Activated naive CD4-positive, alpha-beta T cell (primary cell): ENCODE results near the gene RPRML.
"Not testable (repeated sequence)": the region's sequence is repeated elsewhere in the genome, so short reads cannot be mapped to it uniquely, and the experiment has no call there.

Experiments used
- DNase-seq, 4 experiments: peaks; one replicate each; lab custom pipeline; 2025; lab: John Stamatoyannopoulos, UW

Gene RPRML

DNA sequence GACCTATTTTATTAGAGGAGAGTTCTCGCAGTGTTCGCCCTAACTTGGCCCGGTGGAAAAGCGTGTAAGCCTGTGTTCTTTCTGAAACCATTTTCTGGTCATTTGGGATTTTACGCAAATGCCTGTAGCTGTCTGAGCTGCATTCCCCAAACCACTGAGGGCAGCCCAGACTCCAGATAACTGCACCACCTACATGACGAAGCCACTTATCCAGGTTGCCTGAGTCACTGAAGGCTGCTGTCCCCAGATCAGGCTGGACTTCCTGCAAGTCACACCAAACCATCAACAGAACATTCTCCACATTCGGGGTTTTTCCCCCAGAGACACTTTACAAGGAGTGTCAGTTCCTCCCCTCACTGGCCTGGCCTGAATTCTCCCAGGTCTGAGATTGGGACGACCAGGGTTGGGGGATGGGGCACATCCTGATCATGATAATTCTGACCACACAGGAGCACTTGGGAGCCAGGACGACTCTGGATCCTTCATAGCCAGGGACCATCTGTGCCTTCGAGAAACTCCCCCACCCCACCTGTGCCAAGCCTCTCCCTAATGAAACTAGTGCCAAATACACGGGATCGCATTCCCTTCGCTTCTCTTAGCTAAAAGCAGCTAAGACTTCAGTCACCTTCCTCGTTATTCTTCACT, 2.3 kb downstream of the RPRML start:
- no peak for DNase-seq

DNA sequence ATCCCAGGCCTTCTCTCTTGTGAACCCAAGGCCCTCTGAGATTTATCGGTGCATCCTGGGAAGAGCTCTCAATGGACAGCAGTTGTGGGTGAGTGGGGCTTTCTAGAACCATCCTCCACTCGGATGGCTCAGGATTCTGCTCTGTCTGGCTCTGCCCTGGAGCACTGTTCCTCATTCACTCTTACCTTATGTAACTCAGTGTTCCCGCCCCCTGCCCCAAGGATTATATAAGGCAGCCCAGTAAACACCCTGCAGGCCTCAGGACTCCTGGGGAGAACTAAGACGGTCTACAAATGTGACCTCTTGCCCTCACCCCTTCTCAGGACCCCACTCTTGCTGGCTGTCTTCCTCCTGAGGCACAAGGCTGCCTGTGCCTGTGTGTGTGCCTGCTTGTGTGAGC, 3.8 kb downstream of the RPRML start:
- DNase-seq = no peak

DNA sequence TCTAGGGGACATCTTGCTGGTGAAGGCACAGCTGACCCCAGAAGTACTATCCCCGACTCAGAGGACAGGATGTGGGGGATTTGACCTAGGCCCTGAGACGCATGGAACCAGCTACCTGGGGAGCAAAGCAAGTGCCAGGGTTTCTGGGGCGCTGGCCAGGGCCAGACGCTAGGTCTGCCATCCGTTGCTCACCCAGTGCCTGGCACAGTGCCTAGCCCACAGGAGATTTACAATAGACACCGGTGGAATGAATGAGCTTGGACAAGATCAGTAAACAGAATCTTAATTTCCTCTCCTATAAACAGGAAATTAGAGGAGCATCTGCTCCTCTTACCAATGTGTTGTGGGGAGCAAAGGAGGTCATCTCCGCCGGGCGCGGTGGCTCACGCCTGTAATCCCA, 5.0 kb downstream of the RPRML start:
- no peak for DNase-seq

DNA sequence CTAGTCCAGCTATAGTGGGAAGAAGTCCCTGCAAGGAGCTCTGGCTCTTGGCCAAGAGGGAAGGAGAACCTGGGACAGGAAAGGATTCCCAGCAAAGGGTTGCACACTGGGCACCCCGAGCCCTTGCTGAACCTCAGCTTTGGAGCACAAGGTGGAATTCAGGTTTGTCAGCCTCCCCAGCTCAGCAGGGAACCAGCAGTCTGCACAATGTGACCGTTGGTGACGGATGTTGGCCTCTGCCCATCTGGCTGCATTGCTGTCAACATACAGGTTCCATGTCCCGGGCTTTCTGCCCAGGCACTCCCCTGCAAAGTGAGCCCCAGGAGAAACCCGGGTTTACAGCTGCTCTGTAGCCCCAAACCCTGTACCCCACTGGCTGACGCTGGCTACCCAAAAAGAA, 6.7 kb downstream of the RPRML start:
- DNase-seq = no peak

DNA sequence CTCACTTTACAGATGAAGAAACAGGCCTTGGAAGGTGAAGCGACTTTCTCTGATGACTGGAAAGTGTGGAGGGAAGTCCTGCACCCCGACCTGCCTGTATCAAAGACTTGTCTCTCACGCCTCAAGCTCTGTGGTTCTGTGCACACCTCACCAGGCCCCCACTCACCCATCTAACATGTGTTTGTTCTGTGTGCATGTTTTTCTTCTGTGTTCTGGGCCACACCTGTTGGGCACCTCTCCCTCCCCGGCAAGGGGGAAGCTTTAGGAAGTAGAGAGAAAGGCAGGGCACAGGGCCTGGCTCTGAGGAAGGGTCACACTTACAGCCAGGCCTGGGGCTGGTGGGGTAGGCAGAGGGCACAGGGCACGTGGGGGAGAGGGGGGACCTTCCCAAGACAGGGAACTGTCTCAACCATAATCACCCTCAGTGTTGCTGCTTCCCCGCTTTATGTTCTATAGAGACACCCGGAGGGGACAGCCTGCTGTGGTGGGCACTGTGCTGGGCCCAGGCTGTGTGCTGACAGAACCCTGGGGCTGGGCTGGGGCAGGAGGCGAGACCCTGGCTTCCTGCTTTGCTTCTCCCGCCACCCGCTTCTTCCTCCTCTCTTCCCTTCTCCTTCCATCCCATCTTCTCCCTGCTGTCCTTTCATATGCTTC, 7.3 kb downstream of the RPRML start:
- DNase-seq = no peak

DNA sequence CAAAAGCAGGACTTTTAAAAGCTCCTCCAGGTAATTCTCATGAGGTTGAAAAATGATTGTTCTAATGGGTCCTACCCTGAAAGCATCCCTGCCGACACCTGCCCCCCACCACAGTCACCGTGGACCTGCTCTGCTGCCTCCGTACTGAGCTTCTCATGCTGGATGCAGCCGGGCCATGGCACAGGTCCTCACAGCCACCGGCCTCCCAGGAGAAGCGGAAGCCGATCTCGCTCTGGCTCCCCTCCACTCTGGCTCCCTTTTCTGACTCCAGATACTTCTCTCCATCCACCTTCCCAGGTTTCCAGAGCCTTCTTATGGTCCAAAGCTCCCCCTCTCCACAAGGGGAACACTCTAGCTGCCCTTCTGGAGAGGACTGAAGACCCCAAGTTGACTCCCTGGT, 10.2 kb downstream of the RPRML start:
- DNase-seq = no peak

DNA sequence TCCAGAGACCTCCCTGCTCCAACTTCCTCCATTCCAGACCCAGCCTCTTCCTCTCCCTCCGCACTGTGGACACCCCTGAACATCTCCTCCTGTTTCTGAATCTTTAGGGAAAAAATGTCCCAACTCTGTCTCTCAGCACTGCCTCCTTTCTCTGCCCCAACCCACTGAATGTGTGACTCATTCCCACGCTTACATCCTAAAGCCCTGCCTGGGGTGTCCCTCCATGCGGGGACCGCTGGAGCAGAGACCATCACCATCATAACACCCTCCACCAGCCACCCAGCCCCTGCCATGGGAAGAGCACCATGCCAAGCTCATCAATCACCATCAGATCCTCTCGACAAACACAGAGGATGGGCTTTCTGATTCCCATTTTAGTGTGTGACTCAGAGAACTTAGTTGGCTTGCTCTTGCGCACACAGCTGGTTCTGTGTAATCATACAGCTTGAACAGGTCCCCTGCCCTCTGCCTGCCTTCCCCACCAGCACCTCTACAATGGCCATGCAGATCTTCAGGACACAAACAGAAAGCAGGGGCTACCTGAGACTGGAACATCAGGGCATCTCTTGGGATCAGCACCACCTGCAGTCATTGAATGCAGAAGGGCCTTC, 10.7 kb downstream of the RPRML start:
- DNase-seq = no peak

DNA sequence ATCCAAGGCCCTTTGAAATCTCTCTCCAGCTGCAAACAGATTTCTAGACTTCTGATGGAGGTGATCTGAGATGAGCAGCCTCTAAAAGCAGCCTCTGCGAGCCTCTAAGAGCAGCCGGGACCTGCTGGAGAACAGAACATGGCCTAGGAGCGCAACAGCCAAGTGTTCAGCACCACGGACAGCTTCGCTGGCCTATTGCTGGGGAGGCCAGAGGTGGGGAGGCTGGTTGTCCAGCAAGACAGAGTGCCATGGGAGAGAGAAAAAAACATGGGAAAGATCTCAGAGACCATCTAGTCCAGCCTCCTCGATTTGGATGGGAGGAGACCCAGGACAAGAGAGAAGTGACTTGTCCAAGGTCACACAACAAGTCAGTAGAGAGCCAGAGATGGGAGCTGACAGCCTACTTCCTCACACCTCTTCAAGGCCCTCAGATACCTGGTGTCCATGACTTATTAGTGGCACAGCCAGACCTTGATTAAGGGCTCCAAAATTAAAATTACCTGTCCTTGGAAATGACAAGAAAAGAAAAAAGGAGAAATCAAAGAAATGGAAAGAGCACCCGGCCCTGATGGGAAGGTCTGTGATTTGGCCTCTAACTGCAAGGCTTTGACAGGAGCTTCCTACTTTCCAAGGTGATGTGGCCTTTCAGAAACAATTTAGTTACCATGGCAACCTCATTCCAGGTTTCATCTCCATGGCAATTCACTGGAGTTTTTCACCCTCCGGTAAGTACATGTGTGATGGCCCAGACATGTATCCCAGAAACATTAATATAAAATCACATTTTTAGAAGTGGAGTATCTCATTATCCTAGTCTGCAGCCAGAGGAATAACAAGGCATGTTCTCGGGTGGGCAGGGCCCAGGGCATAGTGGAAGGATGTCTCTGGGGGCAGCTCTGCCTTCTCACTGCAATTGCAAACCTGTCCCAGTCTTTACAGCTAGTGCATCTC, 14.5 kb downstream of the RPRML start:
- DNase-seq = no peak

DNA sequence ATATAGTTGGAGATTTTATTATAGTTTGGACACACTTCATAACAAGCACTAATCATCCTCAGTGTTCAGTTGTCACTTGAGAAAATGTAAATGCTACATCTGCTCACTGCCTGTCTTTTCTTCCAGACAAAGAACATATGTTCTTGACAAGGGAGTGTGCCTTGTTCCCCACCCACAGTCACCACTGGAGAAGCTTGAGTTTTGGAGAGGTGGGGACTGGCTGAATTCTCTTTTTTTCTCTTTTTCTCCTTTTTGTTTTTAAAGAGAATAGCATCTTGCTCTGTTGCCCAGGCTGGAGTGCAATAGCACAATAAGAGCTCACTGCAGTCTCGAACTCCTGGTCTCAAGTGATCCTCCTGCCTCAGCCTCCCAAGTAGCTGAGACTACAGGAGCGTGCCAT, 15.5 kb downstream of the RPRML start:
- DNase-seq = no peak

DNA sequence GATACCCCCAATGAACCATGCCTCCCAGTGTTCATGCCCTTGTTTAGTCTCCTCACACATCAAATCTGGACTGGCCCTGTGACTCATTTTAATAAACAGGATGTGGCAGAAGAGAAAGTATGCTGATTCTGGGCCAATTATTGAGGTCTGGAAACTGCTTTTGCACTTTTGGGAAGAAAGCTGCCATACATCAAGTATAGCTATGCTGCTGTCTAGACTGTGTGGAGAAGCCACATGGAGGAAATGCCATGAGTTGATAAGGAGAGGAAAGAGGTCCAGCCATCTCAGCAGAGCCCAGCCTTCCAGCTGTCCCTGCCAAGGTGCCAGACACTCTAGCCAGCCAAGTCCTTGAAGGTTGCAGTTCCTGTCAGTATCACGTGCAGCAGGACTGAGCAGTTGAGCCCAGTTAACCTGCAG, 16.7 kb downstream of the RPRML start:
- no peak for DNase-seq

DNA sequence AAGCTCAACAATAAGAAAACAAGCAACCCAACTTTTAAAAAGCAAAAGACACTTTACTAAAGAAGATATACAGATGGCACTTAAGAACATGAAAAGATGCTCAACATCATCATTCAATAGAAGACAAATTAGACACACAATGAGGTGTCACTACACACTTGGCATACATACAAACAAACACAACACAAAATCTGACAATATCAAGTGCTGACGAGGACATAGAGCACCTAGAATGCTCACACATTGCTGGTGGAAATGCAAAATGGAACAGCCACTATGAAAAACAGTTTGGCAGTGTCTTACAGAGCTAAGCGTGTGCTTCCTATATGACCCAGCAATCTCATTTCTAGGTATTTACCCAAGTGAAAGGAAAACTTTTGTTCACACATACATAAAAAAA, 18.9 kb downstream of the RPRML start:
- DNase-seq = no peak

DNA sequence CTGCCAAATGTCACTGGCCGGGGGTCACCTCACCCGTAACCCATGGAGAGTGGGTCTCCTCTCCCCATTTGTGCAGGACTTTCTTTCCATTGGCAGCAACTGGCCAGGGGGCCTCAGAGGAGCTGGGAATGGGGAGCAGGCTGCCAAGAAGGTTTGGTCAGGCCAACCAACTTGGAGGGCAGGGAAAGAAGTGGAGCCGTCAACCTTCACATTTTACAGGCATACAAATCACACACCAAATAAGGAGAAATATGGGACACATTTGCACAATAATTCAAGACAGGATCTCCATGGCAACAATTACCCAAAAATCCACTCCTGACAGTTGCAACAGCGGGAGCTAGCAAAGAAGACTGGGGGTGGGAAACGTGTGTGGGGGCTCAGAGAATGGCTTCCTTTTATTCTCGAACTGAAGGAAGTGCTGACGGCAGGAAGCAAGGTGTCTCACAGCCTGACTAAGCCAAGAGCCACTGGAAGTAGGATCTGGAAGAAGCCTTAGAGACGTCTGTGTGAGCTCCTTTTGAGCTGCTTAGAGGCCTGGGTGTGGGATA, 20.9 kb downstream of the RPRML start:
- DNase-seq = no peak

DNA sequence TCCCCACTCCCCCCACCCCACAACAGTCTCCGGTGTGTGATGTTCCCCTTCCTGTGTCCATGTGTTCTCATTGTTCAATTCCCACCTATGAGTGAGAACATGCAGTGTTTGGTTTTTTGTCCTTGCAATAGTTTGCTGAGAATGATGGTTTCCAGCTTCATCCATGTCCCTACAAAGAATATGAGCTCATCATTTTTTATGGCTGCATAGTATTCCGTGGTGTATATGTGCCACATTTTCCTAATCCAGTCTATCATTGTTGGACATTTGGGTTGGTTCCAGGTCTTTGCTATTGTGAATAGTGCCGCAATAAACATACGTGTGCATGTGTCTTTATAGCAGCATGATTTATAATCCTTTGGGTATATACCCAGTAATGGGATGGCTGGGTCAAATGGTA, 25.9 kb downstream of the RPRML start:
- not testable (repeated sequence) for DNase-seq

DNA sequence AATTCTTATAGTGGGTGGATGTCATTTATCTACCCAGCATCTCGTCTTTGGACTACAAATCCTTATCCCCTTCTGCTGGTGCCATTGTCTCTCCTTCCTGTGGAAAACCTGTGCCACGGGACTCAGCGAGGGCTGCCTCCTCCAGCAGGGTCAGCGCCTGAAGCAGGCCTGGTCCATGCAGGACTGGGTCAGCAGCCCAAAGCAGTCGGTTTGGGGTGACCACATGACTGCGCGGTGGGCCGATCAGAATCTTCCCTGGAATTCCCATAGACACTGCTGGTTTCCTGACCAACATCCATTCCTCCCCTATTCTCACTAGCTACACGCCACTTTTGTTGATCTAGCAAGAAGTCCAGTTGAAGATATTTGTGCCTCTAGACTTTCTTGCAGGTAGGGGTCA, 26.9 kb downstream of the RPRML start:
- no peak for DNase-seq

DNA sequence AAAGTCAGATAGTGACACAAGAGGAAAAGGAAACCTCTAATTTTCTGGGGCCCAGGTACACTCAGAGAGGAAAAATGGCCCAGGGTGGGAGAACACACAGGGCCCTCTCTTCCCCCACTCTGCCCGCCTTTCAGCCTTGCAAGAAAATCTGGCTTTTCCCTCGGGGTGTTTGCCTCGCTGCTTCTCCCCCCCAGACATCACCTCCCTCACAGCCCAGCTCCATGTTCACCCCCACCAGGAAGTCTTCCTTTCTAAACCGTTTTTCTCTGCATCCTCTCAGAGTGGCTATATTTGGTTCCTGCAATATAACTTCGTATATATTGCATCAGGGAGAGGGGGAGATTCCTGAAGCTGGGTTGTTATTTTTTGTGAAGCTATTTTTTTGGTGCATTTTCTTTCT, 27.3 kb downstream of the RPRML start:
- no peak for DNase-seq

DNA sequence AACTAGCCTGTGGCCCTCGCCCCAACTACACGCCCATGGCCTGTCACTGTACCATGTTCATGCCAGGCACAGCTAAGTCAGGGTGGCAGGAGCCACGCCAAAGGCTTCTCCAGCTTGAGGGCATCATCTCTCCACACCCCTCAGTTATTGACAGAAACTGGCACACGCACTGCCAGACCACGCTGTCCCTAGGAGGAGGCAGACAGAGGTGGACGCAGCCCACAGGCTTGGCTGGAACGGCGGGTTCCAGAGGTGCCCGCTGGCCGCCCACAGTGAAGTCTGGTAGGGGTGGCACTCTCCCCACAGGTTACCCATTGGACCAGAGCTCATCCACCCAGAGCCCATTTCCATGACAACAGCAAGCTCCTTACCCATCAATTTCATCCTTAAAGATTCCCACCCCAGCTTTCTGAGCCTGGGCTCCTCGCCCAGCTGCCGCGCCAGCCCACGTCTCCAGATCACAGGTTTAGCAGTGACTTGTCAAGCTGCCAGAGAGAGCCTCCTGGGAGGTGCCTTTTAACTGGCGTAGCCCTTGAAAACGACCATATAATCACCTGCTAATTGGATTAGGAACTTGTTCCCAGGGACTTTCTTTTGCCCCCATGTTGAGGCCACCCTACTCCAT, 27.9 kb downstream of the RPRML start:
- DNase-seq = no peak

DNA sequence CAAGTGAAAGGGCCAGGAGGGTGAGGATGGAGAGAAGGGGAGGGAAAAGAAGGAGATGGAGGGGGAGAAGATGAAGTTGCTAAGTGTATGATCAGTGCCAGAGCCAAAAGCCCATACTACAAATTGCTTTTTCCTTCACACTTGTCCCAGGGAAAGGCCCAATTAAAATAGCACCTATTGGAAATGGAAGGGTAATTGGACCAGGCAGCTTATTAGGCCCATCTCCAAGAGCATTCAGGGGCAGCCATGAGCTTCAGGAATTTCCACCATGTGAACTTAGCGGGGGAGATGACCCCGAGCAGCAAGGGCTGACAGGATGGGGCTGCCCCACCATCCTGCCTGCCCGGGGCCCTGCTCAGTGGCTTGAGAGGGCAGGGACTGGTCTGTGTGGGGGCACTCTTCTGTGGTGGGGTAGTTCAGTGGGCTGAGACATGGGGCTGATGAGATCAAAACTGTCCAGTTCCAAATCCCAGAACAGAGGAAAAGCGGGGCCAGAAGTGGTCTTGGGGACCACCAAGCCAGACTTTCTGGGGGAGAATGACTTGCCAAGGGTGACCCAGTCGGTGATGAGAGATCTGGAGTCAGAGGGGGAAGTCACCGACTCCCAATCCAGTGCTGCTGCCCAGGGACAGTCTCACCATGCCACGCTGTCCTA, 28.6 kb downstream of the RPRML start:
- DNase-seq = no peak

DNA sequence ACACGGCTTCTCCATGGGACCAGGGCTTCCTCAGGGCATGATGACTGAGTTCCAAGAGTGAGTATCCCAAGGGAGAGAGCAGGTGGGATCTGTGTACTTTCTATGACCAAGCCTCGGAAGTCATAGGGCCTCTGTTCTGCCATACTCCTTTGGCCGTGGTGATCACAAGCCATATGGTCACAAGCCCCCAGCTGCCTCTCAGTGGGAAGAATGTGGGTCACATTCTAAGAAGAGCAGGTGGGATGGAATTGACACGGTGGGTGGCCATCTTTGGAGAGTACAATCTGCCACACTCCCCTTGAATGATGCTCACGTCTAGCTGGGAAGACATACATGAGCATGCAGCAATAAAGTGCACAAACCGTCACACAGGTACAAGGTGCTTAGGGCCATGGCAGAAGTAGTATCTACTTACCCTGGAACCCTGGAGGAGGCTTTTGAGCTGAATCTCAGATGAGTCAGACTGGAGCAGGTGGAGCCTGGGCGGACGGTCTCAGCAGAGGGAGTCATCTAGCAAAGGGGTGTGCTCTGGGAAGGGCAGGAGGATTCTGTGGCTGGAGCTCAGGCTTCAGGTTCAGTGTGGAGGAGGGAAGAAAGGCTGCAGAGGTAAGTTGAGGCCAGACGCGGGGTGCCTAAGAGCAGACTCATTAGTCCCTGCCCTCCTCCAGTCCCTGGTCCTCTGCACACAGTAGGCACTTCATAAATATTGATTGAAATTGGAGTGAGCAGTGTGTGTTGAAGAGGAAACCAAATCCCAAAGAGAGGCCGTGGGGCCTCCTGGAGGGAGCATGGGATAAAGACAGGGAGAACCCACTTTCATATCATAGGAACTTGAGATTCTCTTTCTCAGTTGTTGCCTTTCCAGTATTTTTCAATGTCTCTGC, 29.5 kb downstream of the RPRML start:
- DNase-seq = no peak

DNA sequence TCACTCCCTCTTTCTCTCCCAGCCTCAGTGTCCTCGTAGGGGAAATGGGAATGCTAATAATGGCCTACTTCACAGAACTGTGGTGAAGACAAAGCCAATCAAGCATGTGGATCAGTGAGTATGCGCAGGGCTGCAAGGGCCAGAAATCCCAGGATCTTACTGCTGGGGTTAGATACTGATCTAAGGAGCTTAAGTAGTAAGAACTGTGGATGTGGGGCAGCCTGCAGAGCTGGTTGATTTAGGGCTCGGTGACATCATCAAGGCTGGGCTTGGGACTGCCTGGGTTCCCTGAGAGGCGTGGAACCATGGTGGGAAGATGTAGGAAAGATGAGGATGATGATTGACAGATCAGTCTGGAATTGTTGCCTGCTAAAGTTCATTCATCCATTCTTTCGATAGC, 30.5 kb downstream of the RPRML start:
- DNase-seq = no peak

DNA sequence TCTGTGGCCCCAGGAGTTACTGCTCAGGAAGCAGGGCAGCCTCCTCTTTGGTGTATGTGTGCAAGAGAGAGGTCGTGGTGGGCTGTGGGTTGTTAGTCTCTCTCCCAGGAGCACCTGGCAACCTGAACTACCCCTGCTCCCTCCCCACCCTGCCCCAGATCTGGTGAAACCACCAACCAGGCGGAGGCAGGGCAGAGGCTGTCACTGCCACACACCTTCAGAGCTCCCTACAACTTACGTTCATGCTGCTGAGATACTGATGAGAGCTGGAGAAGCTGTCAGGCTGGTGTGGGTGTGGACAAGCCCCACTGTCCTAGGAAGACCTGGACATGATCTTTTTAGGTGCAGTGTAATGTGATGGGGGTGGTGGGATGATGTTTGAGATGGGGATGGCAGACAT, 31.8 kb downstream of the RPRML start:
- DNase-seq = no peak
